ENCODE data around the gene LTB4R. TPM values are rescaled to one million over a fixed set of nuclear protein-coding genes. Genes with fewer than 3 reads are reported as not detected.

Gene LTB4R
- total RNA-seq, 6 donors from 2014 or later, result 11.1 to 71.2 (median 17.7) TPM

- Histone ChIP-seq H3K27ac (no peak overlapping the region), H3K27me3 (no peaks in the 10 kb centered on the region), H3K36me3 (no peaks in the 10 kb centered on the region), H3K4me1 (peaks cover 3 to 5% (median 4%) of the 10 kb centered on the region in 4 donors), H3K9me3 (no peaks in the 10 kb centered on the region), H3K4me3 (no peak overlapping the region)
- no peak for DNase-seq
- TF ChIP-seq POLR2AphosphoS5 (IDR thresholded peaks at IDR 0.05), result no peak
- no peak for TF ChIP-seq POLR2A (IDR thresholded peaks at IDR 0.05)
- TF ChIP-seq CTCF (IDR thresholded peaks at IDR 0.05), result no peak
- 94 to 98% methylated on average over 3 of the region's 3 CpGs for WGBS, 2 donors
- no peak for ATAC-seq (ENCODE audit: low FRiP score in 2 of 2)
These were observed 49.0 kb downstream of the LTB4R start for GRCh38 chr14:24360281-24360680.

GRCh38 chr14:24361326-24361725, 50.0 kb downstream of the LTB4R start:
- Histone ChIP-seq H3K36me3 (no peaks in the 10 kb centered on the region), H3K27ac (no peak overlapping the region), H3K4me3 (no peak overlapping the region), H3K4me1 (peaks cover 12 to 15% (median 13%) of the 10 kb centered on the region in 4 donors), H3K9me3 (no peaks in the 10 kb centered on the region), H3K27me3 (no peaks in the 10 kb centered on the region)
- ATAC-seq (ENCODE audit: low FRiP score in 2 of 2) (no peak), DNase-seq (no peak)
- 72 to 81% methylated on average over 2 of the region's 2 CpGs for WGBS, 2 donors
- TF ChIP-seq POLR2AphosphoS5 (IDR thresholded peaks at IDR 0.05) (no peak), POLR2A (IDR thresholded peaks at IDR 0.05) (no peak), CTCF (IDR thresholded peaks at IDR 0.05) (no peak), EP300 (IDR thresholded peaks at IDR 0.05) (no peak)

GRCh38 chr14:24362241-24362960, 51.1 kb downstream of the LTB4R start:
- TF ChIP-seq EP300 (IDR thresholded peaks at IDR 0.05), result no peak
- TF ChIP-seq POLR2A (IDR thresholded peaks at IDR 0.05), result no peak
- no peak for TF ChIP-seq POLR2AphosphoS5 (IDR thresholded peaks at IDR 0.05)
- no peak for TF ChIP-seq CTCF (IDR thresholded peaks at IDR 0.05)
- Histone ChIP-seq H3K4me1 (peaks cover 16 to 23% (median 22%) of the 10 kb centered on the region in 4 donors), H3K27ac (no peak overlapping the region), H3K9me3 (no peaks in the 10 kb centered on the region), H3K27me3 (no peaks in the 10 kb centered on the region), H3K36me3 (no peaks in the 10 kb centered on the region), H3K4me3 (no peak overlapping the region)
- ATAC-seq (ENCODE audit: low FRiP score in 2 of 2) (no peak), DNase-seq (no peak)
- WGBS, 2 donors, result 56 to 58% methylated on average over 2 of the region's 2 CpGs

GRCh38 chr14:24363401-24363800, 52.1 kb downstream of the LTB4R start:
- peaks cover 23 to 33% (median 28%) of the 10 kb centered on the region in 4 donors for H3K4me1 ChIP-seq
- TF ChIP-seq POLR2A (IDR thresholded peaks at IDR 0.05) (no peak), EP300 (IDR thresholded peaks at IDR 0.05) (no peak), CTCF (IDR thresholded peaks at IDR 0.05) (no peak), POLR2AphosphoS5 (IDR thresholded peaks at IDR 0.05) (no peak)
- ATAC-seq (ENCODE audit: low FRiP score in 2 of 2) (no peak), DNase-seq (no peak)
- H3K27ac ChIP-seq, result no peak overlapping the region
- 86 to 92% methylated on average over 5 of the region's 5 CpGs for WGBS, 2 donors
- no peaks in the 10 kb centered on the region for H3K27me3 ChIP-seq
- no peaks in the 10 kb centered on the region for H3K36me3 ChIP-seq
- H3K9me3 ChIP-seq, result no peaks in the 10 kb centered on the region
- H3K4me3 ChIP-seq, result no peak overlapping the region

GRCh38 chr14:24364841-24365240, 53.5 kb downstream of the LTB4R start:
- Histone ChIP-seq H3K4me1 (peaks cover 23 to 41% (median 33%) of the 10 kb centered on the region in 4 donors), H3K4me3 (no peak overlapping the region), H3K9me3 (no peaks in the 10 kb centered on the region), H3K36me3 (no peaks in the 10 kb centered on the region), H3K27ac (peak overlapping the region in 2 of 4 donors; percentile 88 to 91), H3K27me3 (no peaks in the 10 kb centered on the region)
- ATAC-seq (ENCODE audit: low FRiP score in 2 of 2) (no peak), DNase-seq (no peak)
- TF ChIP-seq CTCF (IDR thresholded peaks at IDR 0.05) (no peak), POLR2A (IDR thresholded peaks at IDR 0.05) (no peak), POLR2AphosphoS5 (IDR thresholded peaks at IDR 0.05) (no peak), EP300 (IDR thresholded peaks at IDR 0.05) (no peak)
- WGBS, 2 donors, result 73 to 82% methylated on average over 1 of the region's 1 CpG

Data from upper lobe of left lung (tissue), 6 donors.